GM19043 (cell line): ENCODE data around the gene PHLPP1.
"Not testable (repeated sequence)": the region's sequence is repeated elsewhere in the genome, so short reads cannot be mapped to it uniquely, and the experiment has no call there.

Experiments used
- ATAC-seq: cut with Tn5 transposase; IDR thresholded peaks from one replicate; pipeline ENCODE4 v1.9.1; 2021; ENCODE audit warnings: low read depth; ENCODE audit not compliant: unreplicated experiment

PHLPP1 gene

GRCh38 chr18:62715436-62715758, at the start of gene PHLPP1:
Gene PHLPP1 (plus strand): TSS chr18:62715541. CDS start chr18:62715684, 143 bp downstream.
- ATAC-seq, result peak; percentile 6

GRCh38 chr18:62669225-62669624, 46.1 kb upstream of the PHLPP1 start:
- ATAC-seq, result no peak

- no peak for ATAC-seq
Observed at GRCh38 chr18:62670573-62670972, 44.8 kb upstream of the PHLPP1 start.

- no peak for ATAC-seq
Observed at GRCh38 chr18:62672600-62672999, 42.7 kb upstream of the PHLPP1 start.

- no peak for ATAC-seq
Observed at GRCh38 chr18:62678847-62679485, 36.4 kb upstream of the PHLPP1 start.

- ATAC-seq, result no peak
Observed at GRCh38 chr18:62682371-62682770, 33.0 kb upstream of the PHLPP1 start.

- no peak for ATAC-seq
Observed at GRCh38 chr18:62683935-62684334, 31.4 kb upstream of the PHLPP1 start.

- ATAC-seq, result no peak
Observed at GRCh38 chr18:62688743-62689317, 26.5 kb upstream of the PHLPP1 start.

GRCh38 chr18:62690236-62690815, 25.0 kb upstream of the PHLPP1 start:
- no peak for ATAC-seq

- ATAC-seq, result no peak
Observed at GRCh38 chr18:62693659-62694058, 21.7 kb upstream of the PHLPP1 start.

- ATAC-seq, result no peak
Observed at GRCh38 chr18:62697636-62698035, 17.7 kb upstream of the PHLPP1 start.

- ATAC-seq, result no peak
Observed at GRCh38 chr18:62702259-62702658, 13.1 kb upstream of the PHLPP1 start.

GRCh38 chr18:62706879-62707278, 8.5 kb upstream of the PHLPP1 start:
- ATAC-seq, result not testable (repeated sequence)

GRCh38 chr18:62709908-62710307, 5.4 kb upstream of the PHLPP1 start:
- ATAC-seq, result not testable (repeated sequence)

- ATAC-seq, result no peak
Observed at GRCh38 chr18:62710417-62710816, 4.9 kb upstream of the PHLPP1 start.

- ATAC-seq, result no peak
Observed at GRCh38 chr18:62711781-62712180, 3.6 kb upstream of the PHLPP1 start.

- ATAC-seq, result no peak
Observed at GRCh38 chr18:62713651-62714247, 1.6 kb upstream of the PHLPP1 start.

- ATAC-seq, result peak; percentile 65
Observed at GRCh38 chr18:62714671-62715435, 488 bp upstream of the PHLPP1 start.

- peak; percentile 20 for ATAC-seq
Observed at GRCh38 chr18:62715759-62716615, 646 bp downstream of the PHLPP1 start.

GRCh38 chr18:62716619-62717168, 1.4 kb downstream of the PHLPP1 start:
- no peak for ATAC-seq
